Lower lobe of right lung (tissue), 2 donors: Measurements from ENCODE around the gene GPC3. TPM values are rescaled to one million over a fixed set of nuclear protein-coding genes. Genes with fewer than 3 reads are reported as not detected.

Source experiments
- ATAC-seq, 2 donors: fragments of 200-7000 bp; cut with Tn5 transposase; one replicate each; pipeline ENCODE4 v1.9.1; 2020 to 2022; ENCODE audit warnings: mild to moderate bottlenecking in 2 of 2, moderate library complexity in 2 of 2
- DNase-seq: peaks from one replicate; pipeline ENCODE4 v3.0.0-alpha.2; 2020
- H3K27ac ChIP-seq: fragments of 200-600 bp; one replicate; pipeline ENCODE4 v1.8.0; 2022
- H3K27me3 ChIP-seq: fragments of 200-600 bp; one replicate; pipeline ENCODE4 v1.8.0; 2022; ENCODE audit warnings: low read depth
- H3K36me3 ChIP-seq: fragments of 200-600 bp; one replicate; pipeline ENCODE4 v1.8.0; 2022; ENCODE audit warnings: mild to moderate bottlenecking
- H3K4me1 ChIP-seq: fragments of 200-600 bp; one replicate; pipeline ENCODE4 v1.8.0; 2022
- H3K4me3 ChIP-seq: fragments of 200-600 bp; one replicate; pipeline ENCODE4 v1.8.0; 2022; ENCODE audit warnings: mild to moderate bottlenecking
- H3K9me3 ChIP-seq: fragments of 200-600 bp; one replicate; pipeline ENCODE4 v1.8.0; 2022
- CTCF ChIP-seq: fragments of 200-600 bp; IDR thresholded peaks from one replicate; pipeline ENCODE4 v1.8.0; 2022; ENCODE audit warnings: antibody characterized with exemption, mild to moderate bottlenecking
- intact Hi-C: fragments of 100-400 bp; cut with DNase I; formaldehyde crosslinking; loops from one replicate; pipeline ENCODE4 v1.11.0; 2022
- total RNA-seq: library from RNA; stranded (reverse); fragmentation: NEBNext Ultra II Directional; extraction: Animal tissue kit (Norgen Biotek cat#: 25700); gene quantifications from one replicate; pipeline ENCODE4 v1.2.1, GENCODE V29; 2021
- donor health status: DM: no; HTN: yes; CAD: no; lungs with severe emphysema.

GPC3 gene
- total RNA-seq, 1 donor from 2014 or later = 50.2 TPM

GRCh38 chrX:133598601-133599335 lies 386.6 kb downstream of the GPC3 start:
- Histone ChIP-seq H3K4me3 (no peak overlapping the region), H3K27me3 (no peaks in the 10 kb centered on the region), H3K9me3 (no peaks in the 10 kb centered on the region), H3K36me3 (no peaks in the 10 kb centered on the region), H3K4me1 (no peaks in the 10 kb centered on the region), H3K27ac (no peak overlapping the region)
- no peak for TF ChIP-seq CTCF
- intact Hi-C loops = no loop called here
- ATAC-seq (peak in 1 of 2 donors; percentile 35), DNase-seq (no peak)

- Histone ChIP-seq H3K27ac (no peak overlapping the region), H3K36me3 (no peaks in the 10 kb centered on the region), H3K9me3 (no peaks in the 10 kb centered on the region), H3K27me3 (no peaks in the 10 kb centered on the region), H3K4me1 (no peaks in the 10 kb centered on the region), H3K4me3 (no peak overlapping the region)
- DNase-seq (no peak), ATAC-seq (no peak)
- intact Hi-C loops = no loop called here
- no peak for TF ChIP-seq CTCF
Measured at GRCh38 chrX:133594156-133594555, 391.2 kb downstream of the GPC3 start.

GRCh38 chrX:133593531-133593930 lies 391.9 kb downstream of the GPC3 start:
- intact Hi-C loops = no loop called here
- DNase-seq (no peak), ATAC-seq (no peak)
- no peak overlapping the region for H3K4me3 ChIP-seq
- H3K27me3 ChIP-seq = no peaks in the 10 kb centered on the region
- H3K9me3 ChIP-seq = no peaks in the 10 kb centered on the region
- no peaks in the 10 kb centered on the region for H3K36me3 ChIP-seq
- no peaks in the 10 kb centered on the region for H3K4me1 ChIP-seq
- H3K27ac ChIP-seq = no peak overlapping the region
- TF ChIP-seq CTCF = no peak

GRCh38 chrX:133590703-133591505 lies 394.5 kb downstream of the GPC3 start:
- H3K27ac ChIP-seq = no peak overlapping the region
- H3K9me3 ChIP-seq = no peaks in the 10 kb centered on the region
- H3K27me3 ChIP-seq = no peaks in the 10 kb centered on the region
- H3K4me1 ChIP-seq = no peaks in the 10 kb centered on the region
- H3K4me3 ChIP-seq = no peak overlapping the region
- ATAC-seq = no peak
- H3K36me3 ChIP-seq = no peaks in the 10 kb centered on the region
- no peak for DNase-seq
- intact Hi-C loops = no loop called here
- TF ChIP-seq CTCF = no peak

GRCh38 chrX:133588827-133589226 lies 396.6 kb downstream of the GPC3 start:
- no peak for ATAC-seq
- H3K27me3 ChIP-seq = no peaks in the 10 kb centered on the region
- no peak for DNase-seq
- H3K4me1 ChIP-seq = no peaks in the 10 kb centered on the region
- no peaks in the 10 kb centered on the region for H3K36me3 ChIP-seq
- no peak for TF ChIP-seq CTCF
- H3K4me3 ChIP-seq = no peak overlapping the region
- no peak overlapping the region for H3K27ac ChIP-seq
- H3K9me3 ChIP-seq = no peaks in the 10 kb centered on the region
- intact Hi-C loops = no loop called here
